Smooth muscle cell of the umbilical artery (primary cell): Measurements from ENCODE around the gene GCN1. TPM values are rescaled to one million over a fixed set of nuclear protein-coding genes. Genes with fewer than 3 reads are reported as not detected.

Source experiments
- total RNA-seq: library from RNA; depleted of rRNA; stranded (reverse); fragments of >200 nt; gene quantifications from 2 replicates; pipeline ENCODE4 v1.2.3, GENCODE V29; 2014

GCN1 gene, protein sequence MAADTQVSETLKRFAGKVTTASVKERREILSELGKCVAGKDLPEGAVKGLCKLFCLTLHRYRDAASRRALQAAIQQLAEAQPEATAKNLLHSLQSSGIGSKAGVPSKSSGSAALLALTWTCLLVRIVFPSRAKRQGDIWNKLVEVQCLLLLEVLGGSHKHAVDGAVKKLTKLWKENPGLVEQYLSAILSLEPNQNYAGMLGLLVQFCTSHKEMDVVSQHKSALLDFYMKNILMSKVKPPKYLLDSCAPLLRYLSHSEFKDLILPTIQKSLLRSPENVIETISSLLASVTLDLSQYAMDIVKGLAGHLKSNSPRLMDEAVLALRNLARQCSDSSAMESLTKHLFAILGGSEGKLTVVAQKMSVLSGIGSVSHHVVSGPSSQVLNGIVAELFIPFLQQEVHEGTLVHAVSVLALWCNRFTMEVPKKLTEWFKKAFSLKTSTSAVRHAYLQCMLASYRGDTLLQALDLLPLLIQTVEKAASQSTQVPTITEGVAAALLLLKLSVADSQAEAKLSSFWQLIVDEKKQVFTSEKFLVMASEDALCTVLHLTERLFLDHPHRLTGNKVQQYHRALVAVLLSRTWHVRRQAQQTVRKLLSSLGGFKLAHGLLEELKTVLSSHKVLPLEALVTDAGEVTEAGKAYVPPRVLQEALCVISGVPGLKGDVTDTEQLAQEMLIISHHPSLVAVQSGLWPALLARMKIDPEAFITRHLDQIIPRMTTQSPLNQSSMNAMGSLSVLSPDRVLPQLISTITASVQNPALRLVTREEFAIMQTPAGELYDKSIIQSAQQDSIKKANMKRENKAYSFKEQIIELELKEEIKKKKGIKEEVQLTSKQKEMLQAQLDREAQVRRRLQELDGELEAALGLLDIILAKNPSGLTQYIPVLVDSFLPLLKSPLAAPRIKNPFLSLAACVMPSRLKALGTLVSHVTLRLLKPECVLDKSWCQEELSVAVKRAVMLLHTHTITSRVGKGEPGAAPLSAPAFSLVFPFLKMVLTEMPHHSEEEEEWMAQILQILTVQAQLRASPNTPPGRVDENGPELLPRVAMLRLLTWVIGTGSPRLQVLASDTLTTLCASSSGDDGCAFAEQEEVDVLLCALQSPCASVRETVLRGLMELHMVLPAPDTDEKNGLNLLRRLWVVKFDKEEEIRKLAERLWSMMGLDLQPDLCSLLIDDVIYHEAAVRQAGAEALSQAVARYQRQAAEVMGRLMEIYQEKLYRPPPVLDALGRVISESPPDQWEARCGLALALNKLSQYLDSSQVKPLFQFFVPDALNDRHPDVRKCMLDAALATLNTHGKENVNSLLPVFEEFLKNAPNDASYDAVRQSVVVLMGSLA (N-terminal part only)
- total RNA-seq = 89.4 and 210 TPM in 2 replicates

DNA sequence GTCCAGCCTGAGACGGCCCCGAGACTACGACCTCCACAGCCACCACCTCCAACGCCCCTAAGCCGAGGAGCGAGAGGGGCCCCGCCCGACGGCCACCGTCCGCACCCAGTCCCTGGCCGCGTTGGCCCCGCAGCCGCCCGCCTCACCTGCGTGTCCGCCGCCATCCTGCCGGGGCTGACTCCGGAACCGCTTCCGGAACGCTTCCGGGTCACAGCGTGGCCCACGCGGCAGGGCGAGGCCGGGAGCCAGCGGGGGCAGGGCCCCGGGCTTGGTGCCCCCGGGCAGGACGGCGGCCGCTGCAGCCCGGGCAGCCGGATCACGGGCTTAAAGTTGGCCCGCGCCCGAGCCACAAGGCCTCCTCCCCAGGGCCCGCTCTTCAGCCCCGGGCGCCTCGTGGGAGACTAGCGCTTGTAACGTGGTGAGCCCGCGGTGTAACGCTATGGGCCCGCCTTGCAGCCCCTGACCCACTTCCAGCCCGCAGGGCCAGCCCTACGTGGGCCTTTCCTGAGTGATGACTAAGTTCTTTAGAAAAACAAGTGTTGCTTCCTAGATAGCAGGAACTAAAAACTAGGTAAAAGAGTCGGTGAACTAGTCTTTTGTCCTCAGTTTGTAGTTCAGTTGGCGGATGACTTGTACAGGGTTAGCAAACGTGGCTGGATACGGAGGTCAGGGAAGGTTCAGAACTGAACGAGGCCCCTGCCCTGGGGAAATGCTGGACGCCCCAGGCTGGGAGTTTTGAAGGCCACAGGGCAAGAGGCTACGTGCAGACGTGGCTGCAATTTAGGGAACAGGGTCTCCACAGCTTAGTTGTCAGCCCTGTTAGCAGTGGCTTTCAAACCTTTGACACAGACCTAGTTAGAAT, at the start of gene GCN1:
TSS of gene GCN1 (minus strand) at position 182 of the 862 bp plus-strand sequence. CDS start at position 164, 18 bp downstream.

DNA sequence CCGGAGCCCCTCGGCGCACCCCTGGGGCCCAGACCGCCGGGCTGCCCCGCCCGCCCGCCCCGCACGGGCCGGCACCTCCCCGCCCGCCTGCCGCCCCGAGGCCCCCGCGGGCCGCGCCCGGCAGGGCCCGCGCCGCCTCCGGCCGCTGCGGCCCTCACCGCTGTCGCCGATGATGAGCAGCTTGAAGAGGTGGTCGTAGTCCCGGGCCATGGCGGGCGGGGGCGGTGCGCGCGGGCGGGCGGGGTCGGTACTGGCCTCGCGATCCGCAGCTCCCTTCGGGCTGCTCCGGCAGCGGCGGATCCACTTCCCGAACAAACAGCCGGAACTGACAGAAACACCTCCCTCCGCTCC, 78.1 kb downstream of the GCN1 start, which contains the start of gene RAB35:
TSS of gene RAB35 (minus strand) at position 313 of the 351 bp plus-strand sequence. CDS start at position 210, 103 bp downstream.

Other genes starting within 250 kb of the GCN1 start
- gene BICDL1, start 205.5 kb downstream of the GCN1 start, total RNA-seq = under 0.01 and 0.46 TPM in 2 replicates
- 16.9 and 27.5 TPM in 2 replicates for gene RAB35, start 78.0 kb downstream of the GCN1 start, total RNA-seq
- 1,799 and 3,968 TPM in 2 replicates for gene RPLP0, start 6.4 kb upstream of the GCN1 start, total RNA-seq
- gene PXN, start 71.0 kb upstream of the GCN1 start, total RNA-seq = 22.9 and 87.4 TPM in 2 replicates
- under 0.01 TPM in 2 replicates for gene RNU4-2, start 97.2 kb upstream of the GCN1 start, total RNA-seq
- gene RNU4-1, start 98.5 kb upstream of the GCN1 start, total RNA-seq = under 0.01 TPM in 1 of 2 replicates, not detected in the other
- gene SIRT4, start 107.6 kb upstream of the GCN1 start, total RNA-seq = 0.69 and 2.7 TPM in 2 replicates
- gene PLA2G1B, start 133.1 kb upstream of the GCN1 start, total RNA-seq = not detected in 2 replicates
- gene MSI1, start 174.4 kb upstream of the GCN1 start, total RNA-seq = not detected in 2 replicates
- 267 and 524 TPM in 2 replicates for gene COX6A1, start 243.4 kb upstream of the GCN1 start, total RNA-seq